ENCODE measurements around the gene CHAF1B.

Gene CHAF1B

DNA sequence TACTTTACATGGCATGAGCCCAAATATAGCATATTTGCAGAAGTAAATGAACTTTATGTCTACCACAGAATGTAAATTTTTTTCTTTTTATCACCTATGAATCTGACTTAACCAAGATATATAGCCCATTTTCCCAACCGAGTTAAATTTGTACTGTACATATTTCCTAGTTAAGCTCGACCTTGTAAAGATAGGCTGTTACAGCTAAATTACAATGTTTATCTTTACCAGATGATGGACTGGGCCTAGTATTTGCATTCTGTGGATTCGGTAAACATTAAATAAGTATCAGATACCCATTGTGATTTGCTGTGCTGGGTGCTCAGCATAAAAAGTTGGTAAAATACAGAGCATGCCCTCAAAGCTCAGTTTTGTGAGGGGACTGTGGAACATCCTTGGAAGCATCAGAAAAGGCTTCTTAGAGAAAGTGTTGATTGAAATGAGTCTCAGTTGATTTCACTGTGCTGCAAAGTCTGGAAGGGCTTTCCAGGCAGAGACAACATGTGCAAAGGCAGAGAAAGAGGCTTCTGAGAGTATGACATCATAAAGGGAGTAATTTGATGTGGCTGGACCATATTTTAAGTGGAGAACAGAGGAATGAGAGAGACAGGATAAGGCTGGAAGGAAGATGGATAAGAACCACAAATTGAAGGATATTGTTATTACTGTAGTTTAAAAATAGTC lies 37.8 kb upstream of the CHAF1B start (continued):
- TF ChIP-seq ZNF202 (tag by site-specific recombination; IDR thresholded peaks at IDR 0.05; ENCODE audit: borderline replicate concordance), result no peak
- no peak for TF ChIP-seq ZNF174 (tag by site-specific recombination; IDR thresholded peaks at IDR 0.05)
- TF ChIP-seq ZNF654 (tag by site-specific recombination; IDR thresholded peaks at IDR 0.05; ENCODE audit: low read depth), result no peak
- TF ChIP-seq ZNF521 (tag by site-specific recombination; IDR thresholded peaks at IDR 0.05), result no peak
- no peak for TF ChIP-seq SCRT1 (tag by site-specific recombination; IDR thresholded peaks at IDR 0.05; ENCODE audit: borderline replicate concordance)
- TF ChIP-seq ZNF544 (tag by site-specific recombination; IDR thresholded peaks at IDR 0.05), result no peak
- TF ChIP-seq, protein P1, sequence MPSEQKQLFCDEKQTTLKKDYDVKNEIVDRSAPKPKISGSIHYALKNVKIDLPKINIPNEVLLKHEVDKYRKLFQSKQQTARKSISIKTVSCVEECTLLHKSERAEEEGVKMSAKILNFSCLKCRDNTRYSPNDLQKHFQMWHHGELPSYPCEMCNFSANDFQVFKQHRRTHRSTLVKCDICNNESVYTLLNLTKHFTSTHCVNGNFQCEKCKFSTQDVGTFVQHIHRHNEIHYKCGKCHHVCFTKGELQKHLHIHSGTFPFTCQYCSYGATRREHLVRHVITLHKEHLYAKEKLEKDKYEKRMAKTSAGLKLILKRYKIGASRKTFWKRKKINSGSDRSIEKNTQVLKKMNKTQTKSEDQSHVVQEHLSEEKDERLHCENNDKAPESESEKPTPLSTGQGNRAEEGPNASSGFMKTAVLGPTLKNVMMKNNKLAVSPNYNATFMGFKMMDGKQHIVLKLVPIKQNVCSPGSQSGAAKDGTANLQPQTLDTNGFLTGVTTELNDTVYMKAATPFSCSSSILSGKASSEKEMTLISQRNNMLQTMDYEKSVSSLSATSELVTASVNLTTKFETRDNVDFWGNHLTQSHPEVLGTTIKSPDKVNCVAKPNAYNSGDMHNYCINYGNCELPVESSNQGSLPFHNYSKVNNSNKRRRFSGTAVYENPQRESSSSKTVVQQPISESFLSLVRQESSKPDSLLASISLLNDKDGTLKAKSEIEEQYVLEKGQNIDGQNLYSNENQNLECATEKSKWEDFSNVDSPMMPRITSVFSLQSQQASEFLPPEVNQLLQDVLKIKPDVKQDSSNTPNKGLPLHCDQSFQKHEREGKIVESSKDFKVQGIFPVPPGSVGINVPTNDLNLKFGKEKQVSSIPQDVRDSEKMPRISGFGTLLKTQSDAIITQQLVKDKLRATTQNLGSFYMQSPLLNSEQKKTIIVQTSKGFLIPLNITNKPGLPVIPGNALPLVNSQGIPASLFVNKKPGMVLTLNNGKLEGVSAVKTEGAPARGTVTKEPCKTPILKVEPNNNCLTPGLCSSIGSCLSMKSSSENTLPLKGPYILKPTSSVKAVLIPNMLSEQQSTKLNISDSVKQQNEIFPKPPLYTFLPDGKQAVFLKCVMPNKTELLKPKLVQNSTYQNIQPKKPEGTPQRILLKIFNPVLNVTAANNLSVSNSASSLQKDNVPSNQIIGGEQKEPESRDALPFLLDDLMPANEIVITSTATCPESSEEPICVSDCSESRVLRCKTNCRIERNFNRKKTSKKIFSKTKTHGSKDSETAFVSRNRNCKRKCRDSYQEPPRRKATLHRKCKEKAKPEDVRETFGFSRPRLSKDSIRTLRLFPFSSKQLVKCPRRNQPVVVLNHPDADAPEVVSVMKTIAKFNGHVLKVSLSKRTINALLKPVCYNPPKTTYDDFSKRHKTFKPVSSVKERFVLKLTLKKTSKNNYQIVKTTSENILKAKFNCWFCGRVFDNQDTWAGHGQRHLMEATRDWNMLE (tag by site-specific recombination; conservative IDR thresholded peaks at IDR 0.05; ENCODE audit: low read depth), result no peak
- no peak for TF ChIP-seq ZNF121 (tag by site-specific recombination; IDR thresholded peaks at IDR 0.05)
- TF ChIP-seq, protein P2, sequence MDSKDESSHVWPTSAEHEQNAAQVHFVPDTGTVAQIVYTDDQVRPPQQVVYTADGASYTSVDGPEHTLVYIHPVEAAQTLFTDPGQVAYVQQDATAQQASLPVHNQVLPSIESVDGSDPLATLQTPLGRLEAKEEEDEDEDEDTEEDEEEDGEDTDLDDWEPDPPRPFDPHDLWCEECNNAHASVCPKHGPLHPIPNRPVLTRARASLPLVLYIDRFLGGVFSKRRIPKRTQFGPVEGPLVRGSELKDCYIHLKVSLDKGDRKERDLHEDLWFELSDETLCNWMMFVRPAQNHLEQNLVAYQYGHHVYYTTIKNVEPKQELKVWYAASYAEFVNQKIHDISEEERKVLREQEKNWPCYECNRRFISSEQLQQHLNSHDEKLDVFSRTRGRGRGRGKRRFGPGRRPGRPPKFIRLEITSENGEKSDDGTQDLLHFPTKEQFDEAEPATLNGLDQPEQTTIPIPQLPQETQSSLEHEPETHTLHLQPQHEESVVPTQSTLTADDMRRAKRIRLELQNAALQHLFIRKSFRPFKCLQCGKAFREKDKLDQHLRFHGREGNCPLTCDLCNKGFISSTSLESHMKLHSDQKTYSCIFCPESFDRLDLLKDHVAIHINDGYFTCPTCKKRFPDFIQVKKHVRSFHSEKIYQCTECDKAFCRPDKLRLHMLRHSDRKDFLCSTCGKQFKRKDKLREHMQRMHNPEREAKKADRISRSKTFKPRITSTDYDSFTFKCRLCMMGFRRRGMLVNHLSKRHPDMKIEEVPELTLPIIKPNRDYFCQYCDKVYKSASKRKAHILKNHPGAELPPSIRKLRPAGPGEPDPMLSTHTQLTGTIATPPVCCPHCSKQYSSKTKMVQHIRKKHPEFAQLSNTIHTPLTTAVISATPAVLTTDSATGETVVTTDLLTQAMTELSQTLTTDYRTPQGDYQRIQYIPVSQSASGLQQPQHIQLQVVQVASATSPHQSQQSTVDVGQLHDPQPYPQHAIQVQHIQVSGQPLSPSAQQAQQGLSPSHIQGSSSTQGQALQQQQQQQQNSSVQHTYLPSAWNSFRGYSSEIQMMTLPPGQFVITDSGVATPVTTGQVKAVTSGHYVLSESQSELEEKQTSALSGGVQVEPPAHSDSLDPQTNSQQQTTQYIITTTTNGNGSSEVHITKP (tag by site-specific recombination; IDR thresholded peaks at IDR 0.05), result no peak
- no peak for TF ChIP-seq ZNF335 (tag by site-specific recombination; conservative IDR thresholded peaks at IDR 0.05)
- TF ChIP-seq ZNF596 (tag by site-specific recombination; IDR thresholded peaks at IDR 0.05), result no peak
- TF ChIP-seq, protein P3, sequence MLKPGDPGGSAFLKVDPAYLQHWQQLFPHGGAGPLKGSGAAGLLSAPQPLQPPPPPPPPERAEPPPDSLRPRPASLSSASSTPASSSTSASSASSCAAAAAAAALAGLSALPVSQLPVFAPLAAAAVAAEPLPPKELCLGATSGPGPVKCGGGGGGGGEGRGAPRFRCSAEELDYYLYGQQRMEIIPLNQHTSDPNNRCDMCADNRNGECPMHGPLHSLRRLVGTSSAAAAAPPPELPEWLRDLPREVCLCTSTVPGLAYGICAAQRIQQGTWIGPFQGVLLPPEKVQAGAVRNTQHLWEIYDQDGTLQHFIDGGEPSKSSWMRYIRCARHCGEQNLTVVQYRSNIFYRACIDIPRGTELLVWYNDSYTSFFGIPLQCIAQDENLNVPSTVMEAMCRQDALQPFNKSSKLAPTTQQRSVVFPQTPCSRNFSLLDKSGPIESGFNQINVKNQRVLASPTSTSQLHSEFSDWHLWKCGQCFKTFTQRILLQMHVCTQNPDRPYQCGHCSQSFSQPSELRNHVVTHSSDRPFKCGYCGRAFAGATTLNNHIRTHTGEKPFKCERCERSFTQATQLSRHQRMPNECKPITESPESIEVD (tag by site-specific recombination; IDR thresholded peaks at IDR 0.05), result peak; percentile 71; the same call in 1 of the 2 replicates
- TF ChIP-seq ZSCAN30 (tag by site-specific recombination; IDR thresholded peaks at IDR 0.05), result no peak

DNA sequence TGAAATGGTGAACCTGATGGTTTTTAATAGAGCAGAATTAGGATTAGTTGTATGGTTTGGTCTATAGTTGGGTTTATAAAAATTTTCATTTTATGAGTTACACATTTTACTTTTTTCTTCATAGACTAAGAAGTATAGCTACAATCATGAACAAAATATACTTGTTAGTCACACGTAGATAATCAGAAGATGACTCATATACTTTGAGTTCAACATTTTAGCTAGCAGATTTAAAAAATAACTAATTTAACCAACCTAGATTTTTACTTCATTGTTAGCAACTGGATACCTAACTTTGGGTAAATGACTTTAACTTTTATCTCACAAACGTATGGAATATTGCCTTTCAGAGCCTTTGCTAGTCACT lies 37.2 kb upstream of the CHAF1B start:
- H3K27ac ChIP-seq (ENCODE audit: extremely low read depth, low read depth, low read length), result no peak overlapping the region
- no peaks in the 10 kb centered on the region for H3K9me3 ChIP-seq (ENCODE audit: control insufficient read depth, insufficient read depth, low read depth, low read length)
- H3K4me1 ChIP-seq (ENCODE audit: control insufficient read depth, insufficient read depth, low read length), result no peaks in the 10 kb centered on the region
- no peak overlapping the region for H3K4me3 ChIP-seq (ENCODE audit: low read depth, low read length)
- POLR2A ChIA-PET, result no interaction called here
- TF ChIP-seq, protein P3 (tag by site-specific recombination; IDR thresholded peaks at IDR 0.05), result 0 out of 2 replicates have a peak, but pooled peaks have one; percentile 22
- TF ChIP-seq, protein P4, sequence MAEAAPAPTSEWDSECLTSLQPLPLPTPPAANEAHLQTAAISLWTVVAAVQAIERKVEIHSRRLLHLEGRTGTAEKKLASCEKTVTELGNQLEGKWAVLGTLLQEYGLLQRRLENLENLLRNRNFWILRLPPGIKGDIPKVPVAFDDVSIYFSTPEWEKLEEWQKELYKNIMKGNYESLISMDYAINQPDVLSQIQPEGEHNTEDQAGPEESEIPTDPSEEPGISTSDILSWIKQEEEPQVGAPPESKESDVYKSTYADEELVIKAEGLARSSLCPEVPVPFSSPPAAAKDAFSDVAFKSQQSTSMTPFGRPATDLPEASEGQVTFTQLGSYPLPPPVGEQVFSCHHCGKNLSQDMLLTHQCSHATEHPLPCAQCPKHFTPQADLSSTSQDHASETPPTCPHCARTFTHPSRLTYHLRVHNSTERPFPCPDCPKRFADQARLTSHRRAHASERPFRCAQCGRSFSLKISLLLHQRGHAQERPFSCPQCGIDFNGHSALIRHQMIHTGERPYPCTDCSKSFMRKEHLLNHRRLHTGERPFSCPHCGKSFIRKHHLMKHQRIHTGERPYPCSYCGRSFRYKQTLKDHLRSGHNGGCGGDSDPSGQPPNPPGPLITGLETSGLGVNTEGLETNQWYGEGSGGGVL (tag by site-specific recombination; IDR thresholded peaks at IDR 0.05), result no peak
- TF ChIP-seq ZNF175 (tag by site-specific recombination; IDR thresholded peaks at IDR 0.05), result no peak
- CTCF ChIA-PET, result interaction anchor here (0.6 to 1.2 kb wide), 3 partner anchors 16 to 60 kb away, joined by 3 to 5 read pairs (median 3); no protein-coding TSS in a partner anchor
- peaks cover 83 to 84% of the 10 kb centered on the region in 2 experiments for H3K36me3 ChIP-seq (ENCODE audit: control insufficient read depth in 2 of 2, insufficient read depth in 1 of 2, low read length in 2 of 2)
